NCI-H748 (cell line): ENCODE measurements around the gene GP2.
"Not testable (repeated sequence)": the region's sequence is repeated elsewhere in the genome, so short reads cannot be mapped to it uniquely, and the experiment has no call there.

Experiments used
- DNase-seq: peaks from one replicate; lab custom pipeline; 2025; ENCODE audit not compliant: unreplicated experiment; lab: John Stamatoyannopoulos, UW

Gene GP2

DNA sequence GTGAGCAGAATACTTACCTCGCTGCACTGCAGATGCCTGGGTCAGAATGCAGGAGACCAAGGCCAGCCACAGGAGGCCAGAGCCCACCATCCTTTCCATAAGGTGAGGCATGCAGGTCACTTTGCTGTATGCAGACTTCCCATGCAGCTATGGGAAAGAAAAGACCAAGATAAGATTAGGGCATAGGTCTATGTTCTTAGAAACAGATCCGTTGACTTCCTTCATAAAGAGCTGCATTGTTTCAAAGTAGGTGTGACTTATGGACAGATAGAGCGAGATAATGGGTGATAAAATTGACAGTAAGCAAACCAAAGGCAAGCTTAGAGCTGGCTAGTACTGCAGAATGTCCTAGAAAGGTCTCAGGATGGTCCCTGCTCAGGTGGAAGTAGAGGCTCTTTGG, 992 bp downstream of the GP2 start:
- DNase-seq, result no peak

DNA sequence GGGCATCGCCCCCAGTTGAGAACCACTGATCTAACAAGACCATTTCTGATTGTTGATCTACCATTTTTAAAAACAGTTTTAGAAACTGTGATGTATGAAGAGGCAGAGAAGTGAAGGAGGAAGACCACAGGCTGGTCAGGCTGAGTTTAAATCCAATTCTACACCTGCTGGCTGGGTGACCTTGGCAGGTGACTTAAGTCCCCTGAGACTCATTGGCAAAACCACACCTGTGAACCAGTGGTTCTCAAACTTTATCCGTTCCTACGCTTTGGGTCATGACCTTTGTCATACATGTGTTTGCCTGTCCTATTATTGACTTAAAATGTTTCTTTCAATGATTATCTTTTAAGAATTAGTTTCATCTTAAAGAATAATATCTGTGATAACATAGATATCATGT, 2.3 kb downstream of the GP2 start:
- no peak for DNase-seq

DNA sequence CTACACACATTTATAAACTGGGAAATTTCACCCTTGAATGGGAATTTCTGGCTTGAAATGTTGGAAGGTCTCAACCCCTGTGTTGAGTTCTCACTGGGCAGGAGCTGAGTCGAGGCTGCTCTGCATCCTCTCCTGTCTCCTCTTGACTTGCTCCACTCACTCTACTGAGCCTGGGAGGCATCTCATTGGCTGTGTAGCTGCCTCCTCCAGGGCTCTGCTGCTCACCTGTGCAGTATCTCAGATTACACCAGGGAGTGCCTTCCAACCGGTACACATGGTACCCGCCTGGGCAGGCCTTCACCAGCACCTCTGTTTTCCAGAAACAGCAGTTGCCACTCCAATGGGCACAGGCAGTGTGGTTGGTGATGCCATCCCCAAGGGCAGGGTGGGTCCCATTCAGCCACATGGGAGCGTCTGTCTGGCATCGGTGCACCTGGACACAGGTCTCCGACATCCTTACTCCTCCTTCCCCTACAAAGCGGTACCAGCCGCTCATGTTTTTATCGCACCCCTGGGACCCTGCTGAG, 3.7 kb downstream of the GP2 start:
- peak; percentile 53 for DNase-seq

DNA sequence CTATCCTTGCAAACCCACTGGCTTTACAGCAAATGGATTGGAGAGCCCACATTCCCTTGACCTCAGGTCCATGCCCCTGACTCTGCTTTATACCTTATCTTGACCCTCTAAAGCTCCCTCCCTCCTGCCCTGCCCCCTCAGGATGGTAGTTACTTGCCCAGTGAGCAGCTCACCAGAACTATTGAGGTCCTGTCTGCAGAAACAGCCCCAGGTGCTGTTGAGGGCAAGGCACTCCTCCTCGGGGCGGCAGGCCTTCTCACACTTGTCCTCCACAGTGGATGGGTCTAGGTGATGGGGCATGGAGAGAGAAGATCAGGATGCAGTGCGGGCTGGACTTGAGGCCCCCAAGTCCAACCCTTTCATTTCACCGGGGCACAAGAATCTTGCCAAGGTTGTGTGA, 4.6 kb downstream of the GP2 start:
- DNase-seq, result no peak

DNA sequence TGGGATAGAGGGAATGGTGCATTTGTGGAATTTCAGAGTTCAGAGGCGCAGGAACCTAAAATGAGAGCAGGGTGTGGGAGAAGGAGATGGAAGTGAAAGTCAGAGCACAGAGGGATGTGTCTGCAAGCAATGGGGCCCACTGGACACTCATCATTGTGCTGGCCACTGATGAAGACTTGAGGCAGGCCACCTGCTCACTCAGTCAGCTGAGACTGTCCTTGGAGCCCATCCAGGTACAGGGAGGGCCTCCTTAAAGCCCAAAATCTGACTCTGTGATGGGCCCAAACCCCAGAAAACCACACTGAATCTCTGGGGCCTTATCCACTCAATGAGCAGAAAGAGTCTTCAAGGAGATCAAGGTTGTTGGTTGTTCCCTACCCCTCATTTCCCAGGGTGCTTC, 5.6 kb downstream of the GP2 start:
- no peak for DNase-seq

DNA sequence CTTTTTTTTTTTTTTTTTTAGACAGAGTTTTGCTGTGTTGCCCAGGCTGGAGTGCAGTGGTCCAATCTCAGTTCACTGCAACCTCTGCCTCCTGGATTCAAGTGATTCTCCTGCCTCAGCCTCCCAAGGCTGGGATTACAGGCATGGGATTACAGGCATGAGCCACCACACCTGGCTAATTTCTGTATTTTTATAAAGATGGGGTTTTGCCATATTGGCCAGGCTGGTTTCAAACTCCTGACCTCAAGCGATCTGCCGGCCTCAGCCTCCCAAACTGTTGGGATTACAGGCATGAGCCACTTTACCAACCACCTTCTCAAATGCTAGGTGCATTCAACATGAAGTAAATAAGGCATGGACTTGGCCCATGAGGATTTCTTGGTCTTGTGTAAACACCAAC, 6.3 kb downstream of the GP2 start:
- not testable (repeated sequence) for DNase-seq

DNA sequence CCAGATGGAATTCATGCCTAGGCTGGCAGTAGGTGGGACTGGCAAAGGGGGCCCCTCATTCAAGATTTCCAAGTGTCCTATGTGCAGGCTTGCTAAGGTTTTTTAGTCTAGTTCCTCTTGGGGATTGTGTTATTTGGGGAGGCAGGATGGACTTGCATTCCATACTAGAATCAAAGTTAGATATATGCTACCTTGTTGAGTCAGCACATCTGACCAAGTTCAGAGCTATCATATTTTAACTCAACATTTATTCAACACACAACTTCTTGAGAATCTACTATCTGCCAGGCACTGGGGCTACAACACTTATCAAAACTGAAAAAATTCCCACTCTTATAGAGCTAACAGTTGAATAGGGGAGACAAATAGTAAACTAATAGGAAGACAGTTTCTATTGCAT, 6.7 kb downstream of the GP2 start:
- DNase-seq, result no peak

DNA sequence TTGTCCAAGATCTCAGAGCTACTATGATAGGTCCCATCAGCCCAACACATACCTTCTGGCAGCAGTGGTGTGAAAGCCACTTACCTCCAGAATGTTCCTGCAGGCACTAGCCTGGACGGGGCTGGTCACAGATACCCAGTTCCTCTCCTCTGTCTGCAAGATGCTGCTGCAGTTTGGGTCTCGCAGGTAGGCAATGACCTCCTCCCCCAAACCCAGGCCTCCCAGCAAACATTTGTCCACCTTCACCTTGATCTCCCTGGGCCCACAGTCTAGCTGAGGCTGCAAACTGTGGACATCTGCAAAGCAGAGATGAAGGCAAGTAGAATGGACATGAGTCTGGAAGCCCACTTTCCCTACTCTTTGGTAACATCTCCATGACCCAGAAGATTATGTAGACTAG, 7.1 kb downstream of the GP2 start:
- no peak for DNase-seq

DNA sequence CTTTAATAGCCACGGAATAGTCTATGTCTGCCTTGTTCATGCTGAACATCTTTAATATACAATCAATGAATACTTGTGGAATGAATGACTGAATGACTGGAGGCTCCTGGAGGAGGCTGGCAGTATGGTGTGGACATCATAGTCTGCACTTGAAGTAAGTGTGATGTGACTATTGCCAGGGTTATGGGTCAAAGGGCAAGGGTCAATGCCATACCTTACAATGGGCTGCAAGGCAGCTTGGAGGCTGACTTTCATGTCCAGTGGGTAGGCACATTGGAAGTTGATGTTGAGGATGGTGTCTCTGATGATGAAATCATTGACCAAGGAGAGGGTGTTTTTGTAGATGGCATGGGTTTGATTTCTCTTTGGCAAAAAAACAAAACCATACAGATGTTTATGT, 7.9 kb downstream of the GP2 start:
- DNase-seq, result no peak

DNA sequence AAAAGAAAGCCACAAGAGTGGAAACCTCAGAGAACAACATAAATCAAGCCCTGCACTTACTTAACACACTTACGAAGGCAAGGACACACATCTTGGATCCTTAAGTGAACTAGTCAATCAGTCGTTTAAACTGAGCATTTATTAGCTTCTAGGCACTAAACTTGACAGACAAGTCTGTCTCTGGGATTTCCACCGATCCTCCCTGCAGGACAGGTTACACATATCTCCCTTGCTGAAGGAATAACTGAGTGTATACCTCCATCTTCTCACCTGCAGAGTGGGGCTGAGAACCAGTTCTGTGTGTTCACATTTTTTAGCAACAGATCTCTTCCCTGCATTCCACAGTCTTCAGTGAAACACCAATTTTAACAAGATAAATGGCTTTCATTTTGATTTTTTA, 8.9 kb downstream of the GP2 start:
- DNase-seq, result no peak

DNA sequence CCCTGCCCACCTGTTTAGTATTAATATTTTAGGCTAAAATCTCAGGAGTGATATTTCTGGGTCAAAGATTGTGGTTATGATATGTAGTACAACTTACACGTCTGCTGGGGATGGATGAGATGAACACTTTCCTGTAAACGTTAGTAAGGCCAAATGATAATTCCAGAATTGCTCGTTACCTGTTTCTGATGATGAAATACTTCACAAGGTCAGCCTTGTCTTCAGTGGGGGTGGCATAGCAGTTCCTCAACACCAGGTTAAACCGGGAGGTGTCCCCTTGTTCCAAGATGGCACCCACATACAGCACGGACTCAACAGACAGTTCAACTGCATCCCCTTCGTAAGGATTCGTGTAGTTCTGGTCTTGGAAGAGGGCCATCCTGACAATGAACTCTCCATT, 9.3 kb downstream of the GP2 start:
- DNase-seq, result no peak

DNA sequence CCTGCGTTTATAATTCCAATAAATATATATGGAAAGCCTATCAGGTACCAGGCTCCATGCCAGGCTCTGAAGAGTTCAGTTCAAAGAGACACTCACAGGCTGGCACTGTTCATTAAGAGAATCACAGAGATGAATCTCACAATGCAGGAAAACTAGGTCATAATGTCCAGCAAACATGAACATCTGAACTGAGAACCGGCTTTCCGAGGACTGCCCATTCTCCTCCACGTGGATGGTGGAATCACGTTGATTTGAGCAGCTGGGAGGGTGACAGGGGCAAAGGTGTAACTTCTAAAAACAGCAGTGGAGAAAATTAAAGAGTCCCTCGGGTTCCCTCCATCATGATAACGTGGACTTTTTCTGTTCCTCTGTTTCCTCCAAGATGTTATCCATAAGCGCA, 10.2 kb downstream of the GP2 start:
- no peak for DNase-seq

DNA sequence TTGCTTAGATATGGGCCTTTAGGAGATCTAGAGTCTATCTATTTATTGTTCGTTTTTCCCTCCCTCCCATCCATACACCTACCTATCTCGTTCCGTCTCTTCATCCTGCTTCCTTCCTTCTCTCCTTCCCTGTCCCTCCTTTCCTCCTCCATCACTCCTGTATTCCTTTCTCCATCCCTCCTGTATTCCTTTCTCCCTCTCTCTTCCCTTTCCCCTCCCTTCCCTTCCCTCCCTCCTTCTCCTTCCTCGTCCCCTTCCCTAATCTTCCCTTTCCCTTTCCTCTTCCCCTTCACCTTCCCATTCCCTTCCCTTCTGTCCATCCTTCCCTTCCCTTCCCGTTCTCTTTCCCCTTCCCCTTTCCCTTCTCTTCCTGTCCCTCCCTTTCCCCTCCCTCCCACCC, 10.6 kb downstream of the GP2 start:
- no peak for DNase-seq

DNA sequence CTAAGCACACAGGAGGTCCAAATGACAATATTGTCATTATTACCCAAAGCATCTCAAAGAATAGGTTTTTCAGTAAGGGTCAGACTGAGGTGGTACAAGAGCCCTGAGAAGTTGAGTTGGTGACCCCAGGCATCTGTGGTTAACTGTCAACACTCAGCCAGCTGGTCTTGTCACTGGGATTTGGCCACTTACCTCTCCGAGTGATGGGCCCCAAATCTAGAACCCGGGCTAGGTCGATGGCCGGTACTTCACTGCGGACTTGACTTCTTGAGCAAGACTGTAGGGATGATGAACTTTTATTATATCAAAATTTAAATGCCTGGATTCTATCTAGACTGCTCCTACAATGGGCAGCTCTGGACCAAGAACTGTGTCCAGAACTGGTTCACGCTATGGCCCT, 11.5 kb downstream of the GP2 start:
- DNase-seq, result no peak

DNA sequence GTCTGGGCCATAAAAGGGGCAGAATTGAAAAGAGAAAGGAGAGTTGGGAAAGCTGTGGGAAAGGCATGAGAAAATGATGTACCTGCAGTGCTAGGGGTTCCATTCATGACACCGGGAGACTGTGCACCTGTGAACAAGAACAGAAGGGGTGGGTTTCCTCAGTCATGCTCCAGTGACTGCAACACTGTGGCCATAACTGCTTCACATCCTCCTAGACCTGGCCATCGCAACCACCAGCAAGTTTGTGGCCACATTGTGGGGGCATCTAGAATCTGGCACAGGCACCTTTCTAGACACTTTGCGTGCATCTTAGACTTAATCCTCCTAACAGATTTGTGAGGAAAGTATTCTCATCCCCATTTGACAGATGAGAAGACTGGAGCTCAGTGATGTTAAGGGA, 12.7 kb downstream of the GP2 start:
- no peak for DNase-seq

DNA sequence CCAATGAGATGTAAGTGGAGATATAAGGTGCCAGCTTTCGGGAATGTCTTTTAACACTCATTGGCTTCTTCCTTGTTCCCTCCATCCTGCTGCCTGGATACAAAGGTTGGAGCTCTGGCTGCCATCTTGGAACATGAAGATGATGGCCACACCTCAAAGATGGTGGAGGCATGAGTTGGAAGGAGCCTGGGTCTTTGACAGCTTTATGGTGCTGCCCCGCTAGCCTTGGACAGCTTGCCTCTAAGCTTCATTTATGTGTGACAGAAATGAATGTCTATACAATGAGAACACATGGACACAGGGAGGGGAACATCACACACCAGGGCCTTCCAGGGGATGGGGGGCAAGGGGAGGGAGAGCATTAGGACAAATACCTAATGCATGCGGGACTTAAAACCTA, 13.6 kb downstream of the GP2 start:
- DNase-seq, result no peak

DNA sequence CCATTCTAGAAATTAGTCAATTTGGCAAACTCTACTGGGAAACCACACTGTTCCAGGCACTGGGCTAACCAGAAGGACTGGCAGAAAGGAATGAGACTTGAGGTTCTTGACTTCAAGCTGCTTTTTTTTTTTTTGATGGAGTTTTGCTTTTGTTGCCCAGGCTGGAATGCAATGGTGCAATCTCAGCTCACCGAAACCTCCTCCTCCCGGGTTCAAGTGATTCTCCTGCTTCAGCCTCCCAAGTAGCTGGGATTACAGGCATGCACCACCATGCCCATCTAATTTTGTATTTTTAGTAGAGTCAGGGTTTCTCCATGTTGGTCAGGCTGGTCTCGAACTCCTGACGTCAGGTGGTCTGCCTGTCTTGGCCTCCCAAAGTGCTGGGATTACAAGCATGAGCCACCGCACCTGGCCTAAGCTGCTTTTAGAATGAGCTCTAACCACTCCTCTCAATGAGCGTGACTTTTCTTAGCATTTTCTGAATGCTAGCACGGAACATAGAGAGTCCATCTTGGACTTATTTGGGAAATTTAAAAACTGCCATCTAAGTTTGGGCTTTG, 14.7 kb downstream of the GP2 start:
- not testable (repeated sequence) for DNase-seq

DNA sequence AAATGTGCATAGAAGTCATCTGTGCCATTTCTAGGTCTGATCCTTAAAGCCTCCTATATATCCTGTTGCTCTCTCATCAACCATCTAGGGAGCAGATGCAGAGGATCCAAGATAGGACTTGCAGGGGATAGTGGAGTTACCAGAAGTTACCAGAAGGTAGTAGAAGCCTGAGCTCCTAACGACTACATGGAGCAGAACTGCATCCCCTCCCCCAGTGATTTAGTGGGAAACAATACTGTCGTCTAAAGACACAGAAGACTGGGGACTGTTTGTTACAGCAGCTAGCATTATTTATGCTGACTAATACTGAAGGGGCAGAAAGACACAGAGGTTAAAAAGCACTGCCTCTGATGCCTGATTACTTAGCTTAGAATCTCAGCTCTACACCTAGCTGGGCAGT, 15.8 kb downstream of the GP2 start:
- no peak for DNase-seq

DNA sequence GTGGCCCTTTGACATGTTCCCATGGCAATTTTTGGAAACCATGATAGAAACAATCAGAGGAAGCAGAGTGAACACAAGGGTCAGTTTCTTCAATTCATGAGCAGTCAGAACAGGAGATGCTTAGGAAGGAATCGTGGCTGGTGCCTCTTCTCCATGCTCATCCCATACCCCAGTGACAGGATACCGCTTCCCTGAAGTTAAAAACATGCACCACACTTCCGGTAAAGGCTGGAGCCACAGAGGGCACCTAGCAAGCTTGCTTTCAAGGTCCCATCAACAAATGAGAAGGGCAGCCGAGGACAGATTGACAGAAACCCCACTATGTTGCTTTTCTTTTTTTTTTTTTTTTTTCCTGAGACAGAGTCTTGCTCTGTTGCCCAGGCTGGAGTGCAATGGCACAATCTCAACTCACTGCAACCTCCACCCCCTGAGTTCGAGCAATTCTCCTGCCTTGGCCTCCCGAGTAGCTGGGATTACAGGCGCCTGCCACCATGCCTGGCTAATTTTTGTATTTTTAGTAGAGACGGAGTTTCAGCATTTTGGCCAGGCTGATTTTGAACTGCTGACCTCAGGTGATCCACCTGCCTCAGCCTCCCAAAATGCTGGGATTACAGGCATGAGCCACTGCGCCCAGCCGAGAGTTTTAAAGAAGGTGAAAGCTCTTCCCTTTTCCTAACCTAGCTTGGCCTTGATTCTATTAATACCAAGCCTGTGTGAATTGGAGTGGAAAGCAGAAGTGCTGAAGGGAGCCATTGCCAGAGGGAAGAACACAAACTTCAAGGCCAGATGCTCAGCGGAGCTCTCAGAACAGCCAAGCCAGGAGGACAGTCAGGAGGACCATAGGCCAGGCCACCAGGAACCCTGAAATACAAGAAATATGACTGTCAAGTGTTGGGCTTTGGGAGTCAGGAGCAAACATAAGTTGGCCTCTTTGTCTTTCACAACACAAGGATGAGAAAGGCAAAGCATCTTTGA, 16.6 kb downstream of the GP2 start:
- no peak for DNase-seq

DNA sequence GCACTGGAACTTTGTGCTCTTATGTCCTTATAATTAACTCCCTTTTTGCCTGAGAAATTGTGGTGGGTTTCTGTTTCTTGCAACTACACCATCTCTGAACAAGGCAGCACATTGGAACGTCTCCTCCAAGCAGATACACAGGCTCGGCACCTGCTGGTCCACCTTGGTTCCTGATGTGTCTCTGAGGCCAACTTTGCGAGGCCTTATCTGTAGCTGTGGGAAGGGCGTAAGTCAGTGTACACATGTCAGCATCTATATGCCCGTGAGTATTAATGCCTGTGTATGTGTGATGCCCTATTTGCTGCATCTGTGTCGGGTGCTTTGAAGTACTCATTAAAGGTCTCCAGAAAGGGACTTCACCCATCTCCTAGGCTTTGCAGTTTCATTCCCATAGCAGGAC, 17.5 kb downstream of the GP2 start:
- no peak for DNase-seq

DNA sequence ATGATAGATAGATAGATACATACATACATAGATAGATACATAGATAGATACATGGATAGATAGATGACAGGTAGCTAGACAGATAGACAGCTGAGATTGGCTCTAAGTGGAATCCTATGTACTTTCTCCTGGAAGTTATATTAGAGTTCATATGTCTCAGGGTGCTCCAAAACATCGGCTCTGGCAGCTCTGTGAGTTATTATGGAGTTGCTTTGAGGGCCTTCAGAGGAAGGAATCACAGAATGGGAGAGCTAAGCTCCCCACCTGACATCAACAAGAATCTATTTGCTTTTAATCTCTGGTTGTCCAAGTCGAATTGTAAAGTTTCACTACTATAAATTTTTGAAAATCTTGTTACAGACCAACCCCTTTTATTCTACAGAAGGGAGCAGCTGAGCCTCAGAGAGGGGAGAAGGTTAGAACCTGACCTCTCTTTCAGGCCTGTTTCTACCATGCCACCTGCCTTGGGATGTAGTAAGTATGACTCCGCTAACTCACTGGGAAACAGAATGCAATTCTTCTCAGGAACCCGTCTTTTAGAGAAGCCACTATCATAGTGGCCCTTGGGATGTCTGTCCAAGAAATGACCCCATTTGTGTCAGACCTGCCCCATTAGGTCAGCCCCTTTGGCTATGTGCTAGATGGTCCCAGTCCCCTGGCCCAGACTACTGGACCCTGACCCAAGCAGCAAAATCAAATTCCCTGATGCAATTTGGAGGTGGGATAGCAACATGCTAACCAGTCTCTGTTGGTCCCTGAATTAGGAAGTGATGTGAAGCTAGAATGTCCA, 18.3 kb downstream of the GP2 start:
- DNase-seq, result no peak

DNA sequence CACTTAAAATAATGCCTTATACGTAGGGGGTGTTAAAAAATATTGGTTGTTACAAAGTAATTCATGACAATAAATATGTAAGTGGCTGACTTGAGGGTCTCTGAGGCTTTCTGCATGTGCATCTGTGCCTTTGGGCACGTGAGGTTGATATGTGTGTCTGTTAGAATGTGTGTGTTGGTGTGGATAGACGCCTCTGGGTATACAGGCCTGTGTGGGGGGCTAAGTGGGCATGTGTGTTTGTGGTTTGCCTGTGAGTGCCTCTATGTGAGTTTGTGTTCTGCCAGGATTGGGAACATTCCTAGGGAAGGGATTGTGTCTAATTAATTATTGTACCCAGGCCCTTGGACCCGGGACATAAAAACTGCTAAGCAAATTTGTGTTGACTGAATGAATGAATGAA, 19.0 kb downstream of the GP2 start:
- DNase-seq, result no peak
